Liver (tissue), 9 donors: ENCODE data around the gene SERPINI1. TPM values are rescaled to one million over a fixed set of nuclear protein-coding genes. Genes with fewer than 3 reads are reported as not detected.

Source experiments
- DNase-seq: peaks from one replicate; pipeline ENCODE4 v3.0.0-alpha.2; 2017; ENCODE audit warnings: low spot score
- H3K27ac ChIP-seq, 2 donors: one replicate each; pipeline ENCODE4 v1.7.0; 2013; ENCODE audit warnings: inconsistent platforms in 2 of 2, low read length in 2 of 2, control low read depth in 1 of 2, low read depth in 1 of 2, mild to moderate bottlenecking in 1 of 2
- H3K27me3 ChIP-seq, 4 donors: one replicate each; pipeline versions ENCODE4 v1.6.1 to v1.7.0; 2013; ENCODE audit warnings: low read length in 3 of 4, inconsistent platforms in 1 of 4, mild to moderate bottlenecking in 1 of 4, moderate library complexity in 1 of 4; ENCODE audit not compliant: control insufficient read depth in 4 of 4, insufficient read depth in 4 of 4
- H3K36me3 ChIP-seq, 4 donors: one replicate each; pipeline versions ENCODE4 v1.6.1 to v1.7.0; 2013; ENCODE audit warnings: low read length in 3 of 4, mild to moderate bottlenecking in 3 of 4, low read depth in 1 of 4, moderate library complexity in 1 of 4; ENCODE audit not compliant: control insufficient read depth in 4 of 4, insufficient read depth in 3 of 4
- H3K4me1 ChIP-seq, 4 donors: one replicate each; pipeline versions ENCODE4 v1.6.1 to v1.7.0; 2013; ENCODE audit warnings: low read length in 3 of 4, mild to moderate bottlenecking in 3 of 4, moderate library complexity in 1 of 4; ENCODE audit not compliant: control insufficient read depth in 4 of 4, insufficient read depth in 4 of 4
- H3K4me3 ChIP-seq, 3 donors: one replicate each; pipeline versions ENCODE4 v1.6.1 to v1.7.0; 2013; ENCODE audit warnings: low read length in 3 of 3, control low read depth in 1 of 3, low read depth in 1 of 3, mild to moderate bottlenecking in 1 of 3
- H3K9ac ChIP-seq, 2 donors: one replicate each; pipeline ENCODE4 v1.7.0; 2013; ENCODE audit warnings: low read length in 2 of 2, mild to moderate bottlenecking in 2 of 2, moderate library complexity in 2 of 2, control low read depth in 1 of 2, low read depth in 1 of 2
- H3K9me3 ChIP-seq, 4 donors: one replicate each; pipeline versions ENCODE4 v1.6.1 to v1.7.0; 2013; ENCODE audit warnings: low read length in 3 of 4; ENCODE audit not compliant: control insufficient read depth in 4 of 4
- EGR1 ChIP-seq, 2 donors: IDR thresholded peaks; 2 replicates each; pipeline ENCODE4 v1.6.1; 2016 to 2018; ENCODE audit warnings: antibody characterized with exemption in 2 of 2, low read depth in 2 of 2
- FOXA1 ChIP-seq: IDR thresholded peaks from 2 replicates; pipeline ENCODE4 v1.6.1; 2016; ENCODE audit warnings: antibody characterized with exemption
- FOXA2 ChIP-seq: IDR thresholded peaks from 2 replicates; pipeline ENCODE4 v1.6.1; 2016; ENCODE audit warnings: antibody characterized with exemption
- GABPA ChIP-seq, 2 donors: IDR thresholded peaks in 1 of 2; conservative IDR thresholded peaks in 1 of 2; 2 replicates each; pipeline ENCODE4 v1.6.1; 2016; ENCODE audit warnings: antibody characterized with exemption in 2 of 2, mild to moderate bottlenecking in 1 of 2, moderate library complexity in 1 of 2
- HNF4A ChIP-seq, 2 donors: conservative IDR thresholded peaks; 2 replicates each; pipeline ENCODE4 v1.6.1; 2016; ENCODE audit warnings: antibody characterized with exemption in 2 of 2, mild to moderate bottlenecking in 2 of 2
- HNF4G ChIP-seq: IDR thresholded peaks from 2 replicates; pipeline ENCODE4 v1.6.1; 2016; ENCODE audit warnings: antibody characterized with exemption
- JUND ChIP-seq, 2 donors: IDR thresholded peaks; 2 replicates each; pipeline ENCODE4 v1.6.1; 2016; ENCODE audit warnings: antibody characterized with exemption in 2 of 2
- NR2F2 ChIP-seq: IDR thresholded peaks from 2 replicates; pipeline ENCODE4 v1.6.1; 2016; ENCODE audit warnings: antibody characterized with exemption
- RAD21 ChIP-seq, 2 donors: IDR thresholded peaks; 2 replicates each; pipeline ENCODE4 v1.6.1; 2016; ENCODE audit warnings: antibody characterized with exemption in 2 of 2, mild to moderate bottlenecking in 2 of 2
- RXRA ChIP-seq, 2 donors: IDR thresholded peaks; 2 replicates each; pipeline ENCODE4 v1.6.1; 2017 to 2018; ENCODE audit warnings: antibody characterized with exemption in 2 of 2, mild to moderate bottlenecking in 1 of 2
- SP1 ChIP-seq: IDR thresholded peaks from 2 replicates; pipeline ENCODE4 v1.6.1; 2018; ENCODE audit warnings: antibody characterized with exemption, mild to moderate bottlenecking
- TAF1 ChIP-seq: conservative IDR thresholded peaks from 2 replicates; pipeline ENCODE4 v1.6.1; 2016; ENCODE audit warnings: antibody characterized with exemption, mild to moderate bottlenecking
- YY1 ChIP-seq: IDR thresholded peaks from 2 replicates; pipeline ENCODE4 v1.6.1; 2016; ENCODE audit warnings: antibody characterized with exemption, mild to moderate bottlenecking
- WGBS: extraction: QIAGEN DNeasy Blood & Tissue Kit; methylation state at CpG from one replicate; pipeline ENCODE4 v1.1.7; 2013; 5-methylcytosine and 5-hydroxymethylcytosine counted together
- polyA plus RNA-seq, 2 donors: library from polyadenylated mRNA; stranded (reverse) in 1 of 2; unstranded in 1 of 2; fragments of 200-250 nt in 1 of 2; fragments of >200 nt in 1 of 2; fragmentation: Nextera tagmentation in 1 of 2; extraction: Ambion mirVana in 1 of 2; gene quantifications; one replicate each; pipeline versions ENCODE4 v1.2.1 to v1.2.3, GENCODE V29; 2013 to 2015
- total RNA-seq, 2 donors: library from RNA; depleted of rRNA; stranded (reverse); fragments of >200 nt; gene quantifications; one replicate each; pipeline ENCODE4 v1.2.3, GENCODE V29; 2014
- TF ChIP-seq, protein P1 (sequence below): fragments of 150-350 bp; IDR thresholded peaks from 2 replicates; pipeline ENCODE4 v1.5.1; 2017; ENCODE audit warnings: improper control_type of control experiment, low read depth, low read length; ENCODE audit not compliant: missing input control
- TF ChIP-seq, protein P2 (sequence below): IDR thresholded peaks from 2 replicates; pipeline ENCODE4 v1.6.1; 2016; ENCODE audit warnings: antibody characterized with exemption, mild to moderate bottlenecking
- TF ChIP-seq, protein P3 (sequence below): IDR thresholded peaks from 2 replicates; pipeline ENCODE4 v1.6.1; 2016; ENCODE audit warnings: antibody characterized with exemption
- TF ChIP-seq, protein P4 (sequence below): IDR thresholded peaks from 2 replicates; pipeline ENCODE4 v1.6.1; 2016; ENCODE audit warnings: antibody characterized with exemption
- TF ChIP-seq, protein P5 (sequence below): IDR thresholded peaks from 2 replicates; pipeline ENCODE4 v1.6.1; 2016; ENCODE audit warnings: antibody characterized with exemption
- donor health status: healthy.
- donor health status: healthy.
- donor health status: healthy.
- donor health status: healthy.
- donor health status: healthy.

The SERPINI1 gene
- total and polyA plus RNA-seq, 4 donors, result 0.90 to 23.6 (median 1.9) TPM

DNA sequence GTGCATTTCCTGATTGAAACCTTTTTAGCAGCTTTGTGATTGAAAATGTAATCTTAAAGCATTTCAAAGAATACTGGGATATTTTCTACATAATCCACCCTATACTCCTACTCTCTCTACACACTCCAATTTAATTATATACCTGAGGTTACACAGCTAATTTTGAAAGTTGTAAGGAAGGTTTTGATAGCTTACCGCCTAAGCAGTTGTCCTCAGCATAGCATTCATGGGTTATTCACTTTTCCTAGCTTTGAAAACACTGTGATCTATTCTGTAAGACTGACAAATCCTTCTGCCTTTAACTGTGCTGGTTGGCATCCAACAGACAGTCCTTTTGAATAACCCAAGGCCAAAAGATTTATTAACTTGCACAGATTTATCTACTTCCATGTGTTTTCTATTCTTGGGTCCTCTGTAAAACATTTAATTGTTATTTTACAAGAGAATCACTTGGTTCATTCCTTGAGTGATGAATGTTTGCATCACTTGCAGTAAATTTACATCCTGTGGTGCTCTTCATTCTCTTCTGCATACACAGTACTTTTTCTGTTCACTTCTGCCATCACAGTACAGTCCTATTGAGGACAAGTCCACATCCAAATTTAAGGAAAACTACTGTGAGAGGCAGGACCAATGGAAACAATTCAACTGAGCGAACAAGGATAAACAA lies 44.8 kb downstream of the SERPINI1 start (continued):
- TF ChIP-seq, protein P1, sequence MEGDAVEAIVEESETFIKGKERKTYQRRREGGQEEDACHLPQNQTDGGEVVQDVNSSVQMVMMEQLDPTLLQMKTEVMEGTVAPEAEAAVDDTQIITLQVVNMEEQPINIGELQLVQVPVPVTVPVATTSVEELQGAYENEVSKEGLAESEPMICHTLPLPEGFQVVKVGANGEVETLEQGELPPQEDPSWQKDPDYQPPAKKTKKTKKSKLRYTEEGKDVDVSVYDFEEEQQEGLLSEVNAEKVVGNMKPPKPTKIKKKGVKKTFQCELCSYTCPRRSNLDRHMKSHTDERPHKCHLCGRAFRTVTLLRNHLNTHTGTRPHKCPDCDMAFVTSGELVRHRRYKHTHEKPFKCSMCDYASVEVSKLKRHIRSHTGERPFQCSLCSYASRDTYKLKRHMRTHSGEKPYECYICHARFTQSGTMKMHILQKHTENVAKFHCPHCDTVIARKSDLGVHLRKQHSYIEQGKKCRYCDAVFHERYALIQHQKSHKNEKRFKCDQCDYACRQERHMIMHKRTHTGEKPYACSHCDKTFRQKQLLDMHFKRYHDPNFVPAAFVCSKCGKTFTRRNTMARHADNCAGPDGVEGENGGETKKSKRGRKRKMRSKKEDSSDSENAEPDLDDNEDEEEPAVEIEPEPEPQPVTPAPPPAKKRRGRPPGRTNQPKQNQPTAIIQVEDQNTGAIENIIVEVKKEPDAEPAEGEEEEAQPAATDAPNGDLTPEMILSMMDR, result no peak
- TF ChIP-seq FOXA2 (no peak), SP1 (no peak), EGR1 (IDR thresholded peaks at IDR 0.05; ENCODE audit: low read depth in 2 of 2) (no peak)
- TF ChIP-seq, protein P2, sequence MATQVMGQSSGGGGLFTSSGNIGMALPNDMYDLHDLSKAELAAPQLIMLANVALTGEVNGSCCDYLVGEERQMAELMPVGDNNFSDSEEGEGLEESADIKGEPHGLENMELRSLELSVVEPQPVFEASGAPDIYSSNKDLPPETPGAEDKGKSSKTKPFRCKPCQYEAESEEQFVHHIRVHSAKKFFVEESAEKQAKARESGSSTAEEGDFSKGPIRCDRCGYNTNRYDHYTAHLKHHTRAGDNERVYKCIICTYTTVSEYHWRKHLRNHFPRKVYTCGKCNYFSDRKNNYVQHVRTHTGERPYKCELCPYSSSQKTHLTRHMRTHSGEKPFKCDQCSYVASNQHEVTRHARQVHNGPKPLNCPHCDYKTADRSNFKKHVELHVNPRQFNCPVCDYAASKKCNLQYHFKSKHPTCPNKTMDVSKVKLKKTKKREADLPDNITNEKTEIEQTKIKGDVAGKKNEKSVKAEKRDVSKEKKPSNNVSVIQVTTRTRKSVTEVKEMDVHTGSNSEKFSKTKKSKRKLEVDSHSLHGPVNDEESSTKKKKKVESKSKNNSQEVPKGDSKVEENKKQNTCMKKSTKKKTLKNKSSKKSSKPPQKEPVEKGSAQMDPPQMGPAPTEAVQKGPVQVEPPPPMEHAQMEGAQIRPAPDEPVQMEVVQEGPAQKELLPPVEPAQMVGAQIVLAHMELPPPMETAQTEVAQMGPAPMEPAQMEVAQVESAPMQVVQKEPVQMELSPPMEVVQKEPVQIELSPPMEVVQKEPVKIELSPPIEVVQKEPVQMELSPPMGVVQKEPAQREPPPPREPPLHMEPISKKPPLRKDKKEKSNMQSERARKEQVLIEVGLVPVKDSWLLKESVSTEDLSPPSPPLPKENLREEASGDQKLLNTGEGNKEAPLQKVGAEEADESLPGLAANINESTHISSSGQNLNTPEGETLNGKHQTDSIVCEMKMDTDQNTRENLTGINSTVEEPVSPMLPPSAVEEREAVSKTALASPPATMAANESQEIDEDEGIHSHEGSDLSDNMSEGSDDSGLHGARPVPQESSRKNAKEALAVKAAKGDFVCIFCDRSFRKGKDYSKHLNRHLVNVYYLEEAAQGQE, result no peak

DNA sequence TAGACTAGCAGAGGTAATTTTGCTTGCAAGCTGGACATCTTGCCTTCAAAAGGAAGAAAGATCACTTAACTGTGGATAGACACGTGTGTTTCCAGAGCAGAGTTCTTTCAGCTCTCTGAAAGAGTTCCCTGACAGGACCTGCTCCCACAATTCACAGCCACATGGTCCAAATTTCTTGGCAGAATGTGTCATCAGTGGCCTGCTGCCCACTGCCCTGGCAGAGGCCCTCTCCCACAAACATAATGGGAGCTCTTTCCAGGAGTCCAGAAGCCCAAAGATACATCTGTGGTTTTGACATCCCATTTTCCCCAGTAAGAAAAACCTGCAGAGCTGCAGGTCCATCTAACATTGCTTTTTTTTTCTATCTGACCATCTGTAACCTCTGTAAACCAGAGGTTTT lies 48.3 kb downstream of the SERPINI1 start:
- no peak overlapping the region for H3K4me3 ChIP-seq
- no peaks in the 10 kb centered on the region for H3K4me1 ChIP-seq
- DNase-seq, result no peak
- TF ChIP-seq JUND (IDR thresholded peaks at IDR 0.05), result no peak
- TF ChIP-seq EGR1 (IDR thresholded peaks at IDR 0.05; ENCODE audit: low read depth in 2 of 2), result no peak
- TF ChIP-seq FOXA1, result no peak
- TF ChIP-seq, protein P3, sequence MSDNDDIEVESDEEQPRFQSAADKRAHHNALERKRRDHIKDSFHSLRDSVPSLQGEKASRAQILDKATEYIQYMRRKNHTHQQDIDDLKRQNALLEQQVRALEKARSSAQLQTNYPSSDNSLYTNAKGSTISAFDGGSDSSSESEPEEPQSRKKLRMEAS, result no peak
- TF ChIP-seq FOXA2, result no peak
- TF ChIP-seq, protein P2, result no peak
- TF ChIP-seq, protein P4, sequence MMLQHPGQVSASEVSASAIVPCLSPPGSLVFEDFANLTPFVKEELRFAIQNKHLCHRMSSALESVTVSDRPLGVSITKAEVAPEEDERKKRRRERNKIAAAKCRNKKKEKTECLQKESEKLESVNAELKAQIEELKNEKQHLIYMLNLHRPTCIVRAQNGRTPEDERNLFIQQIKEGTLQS, result no peak
- no peak for TF ChIP-seq YY1
- no peak for TF ChIP-seq NR2F2
- TF ChIP-seq RXRA (IDR thresholded peaks at IDR 0.05), result no peak
- TF ChIP-seq HNF4A (conservative IDR thresholded peaks at IDR 0.05), result no peak
- TF ChIP-seq, protein P5, sequence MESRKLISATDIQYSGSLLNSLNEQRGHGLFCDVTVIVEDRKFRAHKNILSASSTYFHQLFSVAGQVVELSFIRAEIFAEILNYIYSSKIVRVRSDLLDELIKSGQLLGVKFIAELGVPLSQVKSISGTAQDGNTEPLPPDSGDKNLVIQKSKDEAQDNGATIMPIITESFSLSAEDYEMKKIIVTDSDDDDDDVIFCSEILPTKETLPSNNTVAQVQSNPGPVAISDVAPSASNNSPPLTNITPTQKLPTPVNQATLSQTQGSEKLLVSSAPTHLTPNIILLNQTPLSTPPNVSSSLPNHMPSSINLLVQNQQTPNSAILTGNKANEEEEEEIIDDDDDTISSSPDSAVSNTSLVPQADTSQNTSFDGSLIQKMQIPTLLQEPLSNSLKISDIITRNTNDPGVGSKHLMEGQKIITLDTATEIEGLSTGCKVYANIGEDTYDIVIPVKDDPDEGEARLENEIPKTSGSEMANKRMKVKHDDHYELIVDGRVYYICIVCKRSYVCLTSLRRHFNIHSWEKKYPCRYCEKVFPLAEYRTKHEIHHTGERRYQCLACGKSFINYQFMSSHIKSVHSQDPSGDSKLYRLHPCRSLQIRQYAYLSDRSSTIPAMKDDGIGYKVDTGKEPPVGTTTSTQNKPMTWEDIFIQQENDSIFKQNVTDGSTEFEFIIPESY, result no peak
- TF ChIP-seq, protein P1, result no peak
- no peak for TF ChIP-seq SP1
- no peak for TF ChIP-seq GABPA (IDR thresholded peaks at IDR 0.05 in 1 of 2, conservative IDR thresholded peaks at IDR 0.05 in 1 of 2)
- TF ChIP-seq TAF1, result no peak
- TF ChIP-seq HNF4G, result no peak
- TF ChIP-seq RAD21 (IDR thresholded peaks at IDR 0.05), result no peak
- H3K9ac ChIP-seq, result no peak overlapping the region
- peaks cover 0 to under 1% (median 0%) of the 10 kb centered on the region in 4 donors for H3K27me3 ChIP-seq
- H3K36me3 ChIP-seq, result no peaks in the 10 kb centered on the region
- no peaks in the 10 kb centered on the region for H3K9me3 ChIP-seq
- H3K27ac ChIP-seq, result no peak overlapping the region
- 60% methylated on average over 1 of the region's 1 CpG for WGBS
